Posterior cingulate gyrus (tissue), 11 donors: ENCODE data around the gene ZDHHC7.
"Not testable (repeated sequence)": the region's sequence is repeated elsewhere in the genome, so short reads cannot be mapped to it uniquely, and the experiment has no call there.

ENCODE experiments used
- DNase-seq, 10 donors: peaks; one replicate each; pipeline versions ENCODE4 v3.0.0 to v3.0.0-alpha.2; 2020 to 2021; ENCODE audit warnings: mixed read lengths in 3 of 10
- intact Hi-C: fragments of 100-400 bp; cut with DNase I; formaldehyde crosslinking; loops from one replicate; pipeline ENCODE4 v1.15.1; 2023

The ZDHHC7 gene

DNA sequence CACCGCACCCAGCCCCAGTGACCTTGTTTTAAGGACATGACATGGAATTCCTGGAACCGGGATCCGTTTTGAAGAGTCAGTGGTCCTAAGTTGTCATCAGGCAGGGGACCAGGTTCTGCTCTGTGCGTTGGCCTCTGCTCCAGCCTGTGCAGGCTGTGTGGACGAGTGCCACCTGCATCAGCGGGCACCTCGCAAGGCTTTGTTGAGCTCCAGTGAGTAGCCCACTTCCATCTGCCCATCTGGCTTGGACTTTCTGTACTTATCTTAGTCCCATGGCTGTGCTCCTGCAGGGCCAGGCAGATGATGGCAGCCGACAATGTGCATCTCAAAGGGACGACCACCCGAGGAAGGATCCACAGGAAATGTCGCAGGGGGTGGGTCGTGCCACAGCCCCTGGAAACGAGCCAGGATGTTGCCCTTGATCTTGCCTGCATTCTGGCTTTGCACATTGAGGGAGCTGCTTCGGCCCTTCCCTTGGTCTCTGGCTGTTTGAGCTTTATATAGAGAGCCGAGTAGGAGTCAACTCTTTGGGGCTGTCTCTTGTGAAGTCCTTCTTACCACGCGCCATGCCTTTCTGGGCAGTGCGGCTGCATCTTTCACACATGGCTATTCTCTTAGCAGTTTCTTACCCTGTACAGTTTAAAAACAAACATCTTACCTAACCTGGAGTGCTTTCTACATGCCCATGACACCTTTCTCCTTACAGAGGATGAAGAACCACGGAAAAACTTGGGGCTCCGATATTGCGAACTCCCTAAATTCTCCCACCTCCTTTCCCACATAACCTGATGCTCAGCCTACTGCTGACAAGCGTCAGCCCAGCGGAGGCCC is 34.5 kb upstream of the ZDHHC7 start:
- intact Hi-C loops = no loop called here
- DNase-seq = peak in 2 of 10 donors; percentile 75 to 80

DNA sequence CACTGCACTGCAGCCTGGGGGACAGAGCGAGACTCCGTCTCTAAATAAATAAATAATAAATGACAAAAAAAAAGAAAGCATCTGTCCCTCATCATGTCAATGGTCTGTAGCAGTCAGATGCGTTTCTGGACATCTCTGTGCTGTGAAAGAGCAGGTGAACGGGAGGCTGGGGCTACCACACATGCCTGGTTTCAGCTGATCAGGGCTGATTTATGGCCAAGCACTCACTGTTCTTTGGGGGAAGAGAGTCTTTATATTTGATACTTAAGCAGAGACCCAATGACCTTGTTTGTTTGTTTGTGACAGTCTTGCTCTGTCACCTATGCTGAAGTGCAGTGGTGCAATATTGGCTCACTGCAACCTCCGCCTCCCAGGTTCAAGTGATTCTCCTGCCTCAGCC is 33.7 kb upstream of the ZDHHC7 start:
- intact Hi-C loops = no loop called here
- peak in 2 of 10 donors; percentile 5 to 8 for DNase-seq

DNA sequence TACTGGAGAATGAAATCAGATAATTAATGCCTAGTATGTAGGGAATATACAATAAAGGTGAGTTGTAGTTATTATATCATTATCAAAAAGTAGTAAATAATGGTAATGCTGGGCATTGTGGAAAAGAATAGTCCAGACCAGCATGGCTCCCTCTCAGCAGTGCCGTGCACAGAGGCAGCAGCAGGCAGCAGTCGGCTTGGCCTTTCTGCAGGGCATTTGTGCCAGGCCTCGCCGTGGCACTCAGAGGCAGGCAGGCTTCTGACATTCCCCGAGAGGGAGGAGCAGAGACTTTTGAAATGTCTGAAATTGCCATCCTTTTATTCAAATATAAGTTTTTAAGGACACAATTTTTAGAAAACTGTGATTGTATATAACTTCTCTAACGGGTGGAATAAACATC is 31.3 kb upstream of the ZDHHC7 start:
- DNase-seq = peak in 3 of 10 donors; percentile 46 to 79 (median 47)
- intact Hi-C loops = no loop called here

DNA sequence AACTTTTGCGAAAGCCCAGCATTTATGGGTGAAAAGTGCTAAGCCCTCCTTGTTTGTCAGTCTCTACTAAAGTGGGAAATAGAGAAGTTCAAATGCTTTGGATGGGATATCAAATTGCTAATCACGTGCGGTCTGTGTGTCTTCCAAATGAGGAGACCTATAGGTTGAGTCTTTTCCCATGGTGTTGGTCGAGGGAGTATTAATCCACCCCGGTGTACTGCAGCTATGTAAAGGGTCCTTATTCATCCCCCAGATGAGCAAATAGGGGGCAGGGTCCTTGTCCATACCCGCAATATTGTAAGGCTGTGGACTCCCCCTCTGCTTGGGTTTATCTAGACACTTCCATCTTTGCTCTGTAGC is 30.8 kb upstream of the ZDHHC7 start:
- intact Hi-C loops = no loop called here

DNA sequence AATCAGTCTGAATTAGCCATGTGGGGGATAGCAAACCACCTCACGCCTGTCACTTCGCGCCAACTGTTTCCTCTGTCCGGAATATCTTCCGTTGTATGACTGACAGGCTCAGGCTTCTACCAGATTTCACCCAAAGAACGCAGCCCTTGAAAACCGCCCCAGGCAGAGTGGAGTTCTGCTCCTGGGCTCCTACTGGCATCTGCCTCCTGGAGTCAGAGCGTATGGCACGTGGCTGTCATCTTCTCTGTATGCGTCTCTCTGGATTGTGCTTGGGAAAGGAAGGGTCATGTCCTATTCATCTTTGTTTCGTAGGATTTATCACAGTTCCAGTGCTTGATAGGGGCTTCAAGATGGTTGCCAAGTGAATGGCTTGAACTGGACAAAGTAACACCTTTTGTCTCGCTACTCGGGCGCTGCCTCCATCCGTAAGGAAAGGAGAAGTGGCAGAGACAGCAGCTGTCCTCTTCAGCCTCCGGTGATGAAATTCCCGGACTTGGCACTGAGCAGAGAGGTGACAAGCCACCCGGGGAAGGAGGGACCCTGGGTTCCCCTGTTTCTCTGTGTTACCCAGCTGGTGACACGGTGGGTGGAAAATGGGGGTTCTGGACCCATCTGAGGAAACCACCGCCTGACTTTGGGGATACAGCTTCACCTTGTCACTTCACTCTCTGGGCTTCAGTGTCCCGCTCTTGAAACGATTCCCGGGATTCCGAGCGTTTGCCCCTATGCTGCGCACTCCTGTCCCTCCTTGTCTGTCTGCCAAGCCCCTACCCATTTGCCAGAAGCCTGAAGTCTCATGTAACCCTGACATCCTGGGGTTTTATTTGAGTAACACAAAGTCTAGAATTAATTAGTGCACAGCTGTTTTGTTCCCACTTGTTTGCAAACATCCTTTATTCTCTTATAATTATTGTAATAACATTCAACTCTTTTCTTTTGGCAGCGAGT is 30.2 kb upstream of the ZDHHC7 start:
- intact Hi-C loops = no loop called here
- DNase-seq = peak in 2 of 10 donors; percentile 64 to 70

More for the DNA sequence above, 30.8 kb upstream of the ZDHHC7 start:
- DNase-seq = peak in 1 of 10 donors; percentile 4

DNA sequence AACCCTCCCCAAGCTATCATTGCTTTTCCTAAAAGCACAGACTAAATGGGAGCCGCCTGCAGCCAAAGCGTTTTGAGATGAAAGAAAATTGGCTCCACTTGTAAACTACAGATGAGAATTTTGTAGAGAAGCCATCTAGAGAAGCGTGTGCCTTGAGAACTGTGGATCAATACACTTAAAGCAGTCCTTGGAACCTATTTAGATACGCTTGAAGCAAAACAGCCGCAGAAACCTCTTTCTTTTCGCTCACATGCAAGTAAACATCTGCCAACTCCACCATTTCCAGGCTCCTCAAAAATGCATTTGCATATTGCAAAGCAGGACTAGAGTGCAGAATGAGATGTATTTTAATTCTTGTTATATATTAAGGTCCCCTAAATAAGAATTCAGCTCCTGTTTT is 29.4 kb upstream of the ZDHHC7 start:
- peak in 2 of 10 donors; percentile 7 to 48 for DNase-seq
- intact Hi-C loops = no loop called here

DNA sequence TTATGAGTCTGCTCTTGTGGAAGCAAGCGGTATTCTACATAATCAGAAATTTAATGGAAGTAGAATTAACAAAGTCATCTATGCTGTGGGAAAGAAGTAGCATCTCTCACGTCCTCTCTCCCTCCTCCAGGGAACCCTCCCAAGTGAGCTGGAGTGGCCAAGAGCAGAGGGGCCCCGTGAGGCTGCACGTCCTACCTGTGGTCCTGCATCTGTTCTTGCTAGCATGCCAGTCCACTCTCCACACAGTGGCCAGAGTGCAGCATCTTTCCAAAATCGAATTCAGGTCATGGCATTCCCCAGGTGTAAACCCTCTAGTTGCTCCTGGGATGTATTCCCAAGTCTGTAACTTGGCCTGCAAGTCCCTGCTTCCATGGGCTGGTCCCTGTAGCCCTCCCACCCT is 26.4 kb upstream of the ZDHHC7 start:
- peak in 2 of 10 donors; percentile 54 to 64 for DNase-seq
- intact Hi-C loops = no loop called here

DNA sequence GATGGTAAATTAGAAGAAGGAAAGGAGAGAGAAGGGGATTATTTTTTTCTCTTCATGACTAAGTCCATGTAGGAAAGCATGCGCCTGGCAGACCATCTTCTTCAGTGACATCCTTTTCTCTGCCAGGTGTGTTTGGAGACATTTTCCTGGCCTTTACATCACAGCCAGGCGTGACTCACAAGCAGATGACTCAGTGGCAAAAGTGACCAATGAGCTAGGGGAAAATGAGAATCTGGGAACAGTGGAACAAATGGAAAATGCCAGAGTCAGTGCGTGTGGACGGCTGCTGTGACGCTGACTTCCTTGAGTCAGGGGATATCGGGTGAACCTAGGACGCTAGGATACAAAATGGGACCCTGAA is 25.7 kb upstream of the ZDHHC7 start:
- DNase-seq = peak in 4 of 10 donors; percentile 32 to 88 (median 62)
- intact Hi-C loops = no loop called here

DNA sequence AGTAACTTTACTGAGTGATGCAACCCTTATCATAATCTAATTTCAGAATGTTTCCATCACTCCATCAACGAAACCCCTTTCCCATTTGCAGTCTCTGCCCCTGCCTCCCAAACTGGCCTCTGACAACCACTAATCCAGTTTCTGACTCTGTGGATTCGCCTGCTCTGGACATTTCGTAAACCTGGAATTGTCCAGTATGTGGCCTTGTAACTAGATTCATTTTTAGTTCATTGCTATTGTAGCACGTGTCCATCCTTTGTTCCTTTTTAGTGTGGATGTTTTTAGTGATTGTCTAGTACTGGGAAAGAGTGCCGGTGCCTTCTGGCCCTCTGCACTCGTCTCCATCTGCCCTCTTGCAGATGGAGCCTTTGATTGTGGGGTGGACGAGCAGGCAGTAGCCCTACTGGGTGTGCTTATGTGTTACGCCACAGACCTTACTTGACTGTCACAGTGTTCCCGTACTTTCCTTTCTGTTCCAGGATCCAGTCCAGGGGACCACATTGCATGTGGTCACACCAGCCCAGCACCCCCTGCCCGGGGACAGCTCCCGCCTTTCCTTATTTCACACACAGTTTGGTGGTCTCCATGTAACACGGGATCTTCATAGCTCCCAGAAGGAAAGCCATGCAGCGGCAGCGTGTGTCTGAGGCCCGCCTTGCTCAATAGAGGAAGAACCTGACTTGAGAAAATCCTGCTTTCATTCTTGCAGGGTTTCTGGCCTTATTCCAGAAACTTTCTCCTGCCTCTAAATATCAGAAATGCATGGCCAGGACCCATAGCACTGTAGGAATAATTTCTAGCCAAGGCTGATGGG is 25.1 kb upstream of the ZDHHC7 start:
- intact Hi-C loops = no loop called here

DNA sequence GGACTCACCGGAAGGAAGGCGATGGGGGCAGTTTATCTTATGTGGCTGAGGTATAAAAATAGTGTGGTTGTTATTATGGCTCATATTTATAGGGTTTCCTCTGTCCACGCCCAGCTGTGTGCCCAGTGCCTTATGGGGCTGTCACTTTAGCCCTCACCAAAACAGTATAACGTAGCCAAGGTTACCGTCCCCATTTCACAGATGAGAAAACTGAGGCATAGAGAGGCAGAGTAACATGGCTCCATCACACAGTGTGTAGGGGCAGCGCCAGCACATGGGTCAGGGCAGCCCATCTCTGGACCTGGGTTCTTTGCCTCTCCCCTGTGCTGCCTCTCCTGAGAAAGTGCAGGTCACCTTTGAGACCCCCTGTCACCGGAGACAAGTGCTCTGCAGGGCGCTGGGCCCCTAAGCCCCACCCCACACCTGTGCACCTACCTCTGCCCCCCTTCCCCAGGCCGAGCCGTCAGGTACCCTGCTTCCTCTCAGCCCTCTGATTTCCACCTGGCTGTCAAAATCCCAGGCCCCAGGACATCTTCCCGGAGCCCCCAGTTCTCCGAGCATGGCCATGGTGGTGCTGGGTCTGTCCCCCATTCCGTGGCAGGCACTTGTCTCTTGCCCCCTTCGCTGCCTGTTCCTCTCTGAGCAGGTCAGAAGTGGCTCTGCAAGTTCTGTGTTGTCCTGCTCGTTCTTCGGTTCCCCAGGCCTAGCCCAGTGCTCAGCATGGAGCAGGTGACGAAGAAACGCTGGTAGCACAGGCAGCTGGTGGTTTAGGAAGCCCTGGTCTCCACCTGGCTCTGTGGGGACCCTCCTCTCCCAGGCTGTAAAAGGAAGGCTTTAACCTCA is 23.5 kb upstream of the ZDHHC7 start:
- intact Hi-C loops = no loop called here
- DNase-seq = peak in 1 of 10 donors; percentile 50

More for the DNA sequence above, 25.1 kb upstream of the ZDHHC7 start:
- peak in 2 of 10 donors; percentile 64 to 85 for DNase-seq

DNA sequence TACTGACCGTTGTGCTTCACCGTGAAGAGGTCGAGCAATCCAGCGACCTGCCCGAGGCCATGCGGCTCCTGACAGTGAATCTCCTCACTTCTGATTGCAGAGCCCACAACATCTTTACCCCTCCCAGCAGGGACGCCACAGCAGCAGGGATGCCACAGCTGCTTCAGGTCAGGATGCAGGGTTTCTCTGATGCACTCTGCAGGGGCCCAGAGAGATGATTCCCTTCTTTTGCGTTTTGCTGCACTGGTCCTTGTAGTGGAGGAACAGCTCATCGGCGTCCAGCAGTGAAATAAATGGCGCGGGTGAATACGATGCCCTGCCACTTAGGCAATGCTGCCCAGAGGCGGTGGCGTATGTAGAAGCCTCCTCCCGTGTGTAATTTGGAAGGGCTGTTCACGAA is 21.8 kb upstream of the ZDHHC7 start:
- intact Hi-C loops = no loop called here

DNA sequence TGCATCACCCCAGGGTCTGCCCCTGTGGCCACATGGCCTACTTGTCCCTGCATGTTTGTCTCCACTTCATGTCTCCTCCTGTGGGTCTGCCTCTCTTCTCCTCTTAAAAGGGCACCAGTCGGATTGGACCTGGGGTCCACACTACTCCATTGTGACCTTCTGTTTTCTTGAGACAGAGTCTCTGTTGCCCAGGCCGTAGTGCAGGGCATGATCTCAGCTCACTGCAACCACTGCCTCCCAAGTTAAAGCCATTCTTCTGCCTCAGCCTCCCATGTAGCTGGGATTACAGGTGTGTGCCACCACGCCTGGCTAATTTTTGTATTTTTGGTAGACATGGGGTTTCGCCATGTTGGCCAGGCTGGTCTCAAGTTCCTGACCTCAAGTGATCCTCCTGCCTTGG is 20.9 kb upstream of the ZDHHC7 start:
- intact Hi-C loops = not testable (repeated sequence)
- peak in 1 of 10 donors; percentile 5 for DNase-seq

More for the DNA sequence above, 21.8 kb upstream of the ZDHHC7 start:
- peak in 1 of 10 donors; percentile 28 for DNase-seq

DNA sequence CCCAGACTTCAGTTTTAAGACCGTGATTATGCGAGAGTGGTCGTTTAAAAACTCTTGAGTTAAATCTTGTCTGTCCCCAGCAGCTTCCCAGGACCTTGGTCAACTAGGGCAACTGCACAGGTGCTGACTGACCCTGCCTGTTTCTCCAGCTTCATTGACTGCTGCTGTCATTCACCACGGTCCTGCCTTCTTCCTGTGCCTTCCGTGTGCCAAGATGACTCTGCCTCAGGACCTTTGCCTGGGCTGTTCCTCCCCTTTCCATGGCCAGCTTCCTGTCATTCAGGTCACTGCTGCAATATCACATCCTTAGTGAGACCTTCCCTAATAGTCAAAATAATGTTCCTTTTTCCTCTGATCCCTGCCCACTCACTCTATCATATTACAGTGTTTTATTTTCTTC is 20.1 kb upstream of the ZDHHC7 start:
- DNase-seq = peak in 1 of 10 donors; percentile 65
- intact Hi-C loops = no loop called here

DNA sequence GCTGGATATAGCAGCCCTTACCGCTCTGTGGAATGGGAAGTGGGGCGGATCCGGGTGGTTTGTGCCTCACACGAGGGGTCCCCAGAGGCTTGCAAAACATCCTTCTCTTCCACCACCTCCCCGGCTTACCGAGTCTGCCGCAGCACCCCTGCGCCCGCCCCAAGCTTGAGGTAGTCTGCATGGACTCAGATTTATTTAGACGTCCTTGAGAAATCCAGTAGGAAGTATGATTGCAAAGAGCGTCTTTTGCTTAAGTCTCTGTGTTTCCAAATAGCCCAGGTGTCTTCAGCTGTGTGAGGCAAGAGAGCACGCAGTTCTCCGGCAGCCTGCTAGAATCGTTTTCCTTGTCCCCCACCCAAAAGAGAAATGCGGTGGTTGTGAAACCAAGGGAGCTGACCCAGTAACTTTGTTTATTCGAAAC is 18.7 kb upstream of the ZDHHC7 start:
- peak in 1 of 10 donors; percentile 76 for DNase-seq
- intact Hi-C loops = loop anchor here (10.0 kb wide), 1 partner anchor 55 kb away; no protein-coding TSS in a partner anchor

DNA sequence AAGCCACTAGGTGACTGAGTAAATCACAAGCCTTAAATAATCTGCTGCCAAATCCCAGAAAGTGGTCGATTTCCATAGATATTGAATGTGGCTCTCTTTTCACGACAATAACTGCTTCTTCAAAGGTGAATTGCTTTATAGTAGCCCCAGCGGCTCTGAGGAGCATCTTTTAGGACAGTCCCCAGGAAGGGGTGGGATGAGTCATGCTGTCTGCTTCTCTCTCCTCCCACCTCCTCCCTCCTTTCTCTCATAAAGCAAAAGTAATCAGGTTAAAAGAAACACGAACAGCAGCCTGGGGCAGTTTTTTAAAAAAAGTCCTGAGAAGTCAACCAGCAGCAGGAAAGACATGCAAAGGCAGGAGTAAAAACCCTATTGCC is 18.1 kb upstream of the ZDHHC7 start:
- intact Hi-C loops = loop anchor here (10.0 kb wide), 1 partner anchor 55 kb away; no protein-coding TSS in a partner anchor
- peak in 2 of 10 donors; percentile 27 to 70 for DNase-seq

DNA sequence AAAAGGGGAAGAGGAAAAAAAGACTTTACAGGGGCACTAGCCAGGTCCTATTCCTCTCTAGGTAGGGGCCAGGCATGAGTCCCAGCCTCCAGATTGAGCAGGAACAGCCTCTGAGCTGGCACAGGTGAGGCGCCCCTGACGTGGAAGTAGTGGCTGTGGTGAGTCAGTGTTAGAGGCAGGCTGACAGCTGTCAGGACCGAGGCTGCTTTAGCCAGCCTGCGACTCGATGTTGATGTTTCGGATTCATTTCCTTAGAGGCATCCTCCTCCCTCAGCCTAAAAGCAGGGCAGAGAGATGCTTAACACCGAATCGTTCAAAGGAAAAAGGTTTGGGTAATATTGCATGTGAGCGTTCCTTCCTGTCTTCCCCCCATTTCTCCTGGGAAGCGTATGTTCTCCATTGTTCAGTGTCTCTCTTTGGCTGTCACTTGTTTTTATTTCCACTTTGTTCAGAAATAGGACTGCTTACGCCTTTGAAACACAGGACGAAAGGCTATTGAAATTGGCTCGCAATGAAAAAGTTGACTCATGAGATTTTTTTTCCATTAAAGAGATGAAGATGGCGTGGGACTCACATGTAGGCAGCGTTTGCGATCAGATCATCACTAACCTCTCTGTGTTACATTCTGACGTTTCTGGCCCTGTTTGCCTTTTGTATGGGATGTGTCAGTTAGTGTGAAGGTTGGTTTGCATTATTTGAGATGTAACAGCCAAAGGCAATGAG is 17.5 kb upstream of the ZDHHC7 start:
- DNase-seq = peak in 5 of 10 donors; percentile 47 to 89 (median 85)

DNA sequence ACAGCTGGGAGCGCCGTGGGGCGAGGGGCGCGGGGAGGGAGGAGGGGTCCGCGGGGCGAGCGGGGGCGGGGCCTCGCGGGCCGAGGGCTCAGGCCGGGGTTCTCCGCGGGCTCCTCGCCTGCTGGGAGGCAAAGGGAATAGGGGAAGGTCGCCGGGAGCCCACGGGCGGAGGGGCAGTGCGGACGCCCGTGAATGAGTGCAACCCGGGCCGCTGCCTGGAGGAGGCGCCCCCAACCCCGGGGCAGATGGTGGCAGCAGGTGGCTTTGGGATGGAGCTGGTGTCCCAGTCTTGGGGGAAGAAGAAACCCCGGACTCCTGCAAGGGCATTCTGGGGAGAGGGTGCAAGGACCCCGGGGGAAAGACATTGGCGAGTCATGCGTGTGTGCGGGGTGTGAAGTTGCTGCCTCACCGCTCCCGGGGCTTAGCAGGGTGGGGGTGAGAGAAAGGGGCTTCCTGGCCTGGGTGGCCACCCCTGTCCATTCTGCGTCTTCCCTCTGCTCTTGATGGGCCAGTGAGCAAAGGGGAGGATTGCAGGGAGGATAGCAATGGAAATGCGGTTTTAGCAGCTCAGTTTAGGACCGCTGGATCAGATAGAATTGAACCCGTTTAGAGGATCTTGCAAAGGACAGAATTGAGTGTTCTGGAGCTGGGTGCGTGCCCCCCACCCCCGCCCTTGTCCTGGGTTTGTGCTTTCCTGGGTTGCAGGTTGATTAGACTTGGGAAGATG is 16.8 kb upstream of the ZDHHC7 start:
- DNase-seq = peak in 3 of 10 donors; percentile 19 to 83 (median 67)
- intact Hi-C loops = loop anchor here (1.0 to 10.0 kb wide), 2 partner anchors 17 to 57 kb away; partner anchors contain the start of gene ZDHHC7

More for the DNA sequence above, 17.5 kb upstream of the ZDHHC7 start:
- intact Hi-C loops = loop anchor here (10.0 kb wide), 1 partner anchor 56 kb away; no protein-coding TSS in a partner anchor
